ENCODE data around the gene MAGOH. TPM values are rescaled to one million over a fixed set of nuclear protein-coding genes. Genes with fewer than 3 reads are reported as not detected.

MAGOH gene
- total RNA-seq, 1 experiment from 2014 or later, result 77.0 TPM

DNA sequence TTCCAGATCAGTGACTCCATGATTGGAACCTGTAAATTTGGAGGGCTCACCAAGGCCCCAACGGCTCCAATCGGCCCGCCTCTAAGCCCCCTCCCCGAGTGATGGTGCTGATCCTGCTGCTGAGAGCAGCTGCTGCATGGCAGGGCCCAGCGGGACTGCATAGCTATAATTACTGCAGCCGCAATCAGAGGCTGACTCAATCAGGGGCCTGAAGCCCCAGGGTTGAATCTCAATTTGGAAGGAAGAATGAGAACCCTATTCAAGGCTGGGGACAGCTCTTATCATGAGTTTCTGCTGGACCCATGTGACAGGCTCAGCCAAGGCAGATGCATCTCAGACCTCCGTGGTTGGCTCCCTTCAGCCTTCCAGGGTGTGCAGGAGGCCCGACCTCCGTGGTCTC is 42.8 kb upstream of the MAGOH start:
- ChIA-PET CTCF (interaction anchor here (0.6 kb wide), 1 partner anchor 93 kb away, joined by 4 read pairs; no protein-coding TSS in a partner anchor), POLR2A (no interaction called here)
- H3K4me1 ChIP-seq, result no peaks in the 10 kb centered on the region
- TF ChIP-seq, protein P1, sequence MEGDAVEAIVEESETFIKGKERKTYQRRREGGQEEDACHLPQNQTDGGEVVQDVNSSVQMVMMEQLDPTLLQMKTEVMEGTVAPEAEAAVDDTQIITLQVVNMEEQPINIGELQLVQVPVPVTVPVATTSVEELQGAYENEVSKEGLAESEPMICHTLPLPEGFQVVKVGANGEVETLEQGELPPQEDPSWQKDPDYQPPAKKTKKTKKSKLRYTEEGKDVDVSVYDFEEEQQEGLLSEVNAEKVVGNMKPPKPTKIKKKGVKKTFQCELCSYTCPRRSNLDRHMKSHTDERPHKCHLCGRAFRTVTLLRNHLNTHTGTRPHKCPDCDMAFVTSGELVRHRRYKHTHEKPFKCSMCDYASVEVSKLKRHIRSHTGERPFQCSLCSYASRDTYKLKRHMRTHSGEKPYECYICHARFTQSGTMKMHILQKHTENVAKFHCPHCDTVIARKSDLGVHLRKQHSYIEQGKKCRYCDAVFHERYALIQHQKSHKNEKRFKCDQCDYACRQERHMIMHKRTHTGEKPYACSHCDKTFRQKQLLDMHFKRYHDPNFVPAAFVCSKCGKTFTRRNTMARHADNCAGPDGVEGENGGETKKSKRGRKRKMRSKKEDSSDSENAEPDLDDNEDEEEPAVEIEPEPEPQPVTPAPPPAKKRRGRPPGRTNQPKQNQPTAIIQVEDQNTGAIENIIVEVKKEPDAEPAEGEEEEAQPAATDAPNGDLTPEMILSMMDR (IDR thresholded peaks at IDR 0.05; ENCODE audit: insufficient read depth in 1 of 2, low read depth in 1 of 2, low read length in 1 of 2, severe bottlenecking in 1 of 2, unreplicated experiment in 1 of 2), result no peak
- intact Hi-C loops (cut with micrococcal nuclease; ENCODE audit: unreplicated experiment), result no loop called here
- H3K4me3 ChIP-seq (ENCODE audit: low read depth, low read length), result no peak overlapping the region
- no peaks in the 10 kb centered on the region for H3K27me3 Mint-ChIP-seq (ENCODE audit: insufficient read depth, unreplicated experiment)
- DNase-seq, result no peak
- no TSS peak for BruUV-seq (replicated peaks)
- H3K9me3 ChIP-seq, result no peaks in the 10 kb centered on the region
- H3K4me1 Mint-ChIP-seq (ENCODE audit: low read depth, unreplicated experiment), result no peaks in the 10 kb centered on the region
- H3K27ac Mint-ChIP-seq (ENCODE audit: unreplicated experiment), result no peak overlapping the region
- H3K9me3 Mint-ChIP-seq (ENCODE audit: unreplicated experiment), result no peaks in the 10 kb centered on the region
- H3K4me3 Mint-ChIP-seq (ENCODE audit: unreplicated experiment), result no peak overlapping the region
- H3K36me3 ChIP-seq (ENCODE audit: control insufficient read depth, insufficient read depth, low read length), result no peaks in the 10 kb centered on the region
- no peaks in the 10 kb centered on the region for H3K27me3 ChIP-seq (replicated peaks; ENCODE audit: control insufficient read depth, insufficient read depth, low read length)
- peaks cover 6% of the 10 kb centered on the region for H3K36me3 Mint-ChIP-seq (ENCODE audit: insufficient read depth, unreplicated experiment)

DNA sequence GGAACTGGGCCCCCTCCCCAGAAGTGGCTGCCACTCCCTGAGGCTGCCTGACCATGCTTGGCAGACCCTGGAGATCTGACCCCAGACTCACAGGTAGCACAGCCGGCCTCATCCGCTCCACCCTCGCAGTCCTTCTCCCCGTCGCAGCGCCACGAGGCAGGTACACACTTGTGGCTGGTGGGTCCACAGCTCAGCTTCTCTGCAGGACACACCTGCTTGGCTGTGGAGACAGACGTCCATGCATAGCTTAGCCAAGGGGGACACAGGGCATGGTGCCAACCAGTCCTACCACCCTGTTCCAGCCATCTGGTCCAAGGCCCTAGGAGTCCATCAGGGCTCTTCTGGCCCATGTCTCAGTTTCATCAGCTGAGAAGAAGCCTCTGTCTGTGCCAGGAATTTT is 42.2 kb upstream of the MAGOH start:
- CTCF ChIA-PET, result interaction anchor here (0.6 kb wide), 1 partner anchor 62 kb away, joined by 9 read pairs; no protein-coding TSS in a partner anchor
- H3K9me3 Mint-ChIP-seq (ENCODE audit: unreplicated experiment), result no peaks in the 10 kb centered on the region
- H3K36me3 Mint-ChIP-seq (ENCODE audit: insufficient read depth, unreplicated experiment), result peaks cover 6% of the 10 kb centered on the region

DNA sequence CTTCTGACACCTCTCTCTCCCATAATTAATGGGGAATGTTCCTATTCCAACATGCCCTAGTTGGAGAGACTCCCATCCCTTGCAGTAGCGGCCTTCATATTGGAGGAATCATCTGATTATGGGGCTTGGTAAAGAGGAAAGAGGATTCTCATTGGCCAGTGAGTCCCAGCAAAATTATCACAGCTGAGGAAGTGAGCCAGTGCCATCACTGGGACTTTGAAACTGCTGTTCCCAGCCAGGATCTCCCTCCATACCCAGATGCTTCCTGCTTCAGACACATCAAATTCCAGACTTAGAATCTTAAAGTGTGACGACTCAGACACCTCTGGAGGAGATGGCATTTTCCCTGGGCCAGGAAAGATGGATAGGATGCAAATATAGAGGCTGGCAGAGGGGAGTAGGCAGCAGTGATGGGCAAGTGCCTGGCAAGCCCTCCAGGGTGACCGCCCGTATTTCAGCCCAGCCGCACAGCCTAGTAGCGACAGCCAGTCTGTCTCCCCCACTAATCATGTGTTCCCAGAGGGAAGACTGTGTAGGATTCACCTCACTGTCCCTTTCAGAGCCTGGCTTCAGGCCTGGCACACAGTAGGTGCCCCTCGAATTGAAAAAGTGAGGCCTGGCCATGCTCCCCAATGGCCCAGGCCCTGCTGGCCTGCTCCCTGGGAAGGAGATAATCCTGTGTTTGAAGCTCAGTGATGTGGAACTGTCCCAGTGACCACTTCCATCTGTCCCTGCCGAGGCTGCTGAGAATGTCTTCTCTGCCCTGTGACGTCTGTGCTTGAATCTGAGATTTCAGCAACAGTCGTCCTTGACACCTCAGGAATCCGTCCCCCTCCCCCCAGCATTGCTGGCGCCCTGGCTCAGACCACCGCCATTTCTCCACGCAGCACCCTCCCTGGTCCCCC is 41.2 kb upstream of the MAGOH start:
- no peaks in the 10 kb centered on the region for H3K9me3 ChIP-seq
- no peak for DNase-seq
- intact Hi-C loops (cut with micrococcal nuclease; ENCODE audit: unreplicated experiment), result no loop called here
- H3K27ac Mint-ChIP-seq (ENCODE audit: unreplicated experiment), result no peak overlapping the region
- H3K27me3 Mint-ChIP-seq (ENCODE audit: insufficient read depth, unreplicated experiment), result no peaks in the 10 kb centered on the region
- TF ChIP-seq, protein P1 (IDR thresholded peaks at IDR 0.05; ENCODE audit: insufficient read depth in 1 of 2, low read depth in 1 of 2, low read length in 1 of 2, severe bottlenecking in 1 of 2, unreplicated experiment in 1 of 2), result no peak
- peaks cover 2% of the 10 kb centered on the region for H3K4me1 Mint-ChIP-seq (ENCODE audit: low read depth, unreplicated experiment)
- H3K27me3 ChIP-seq (replicated peaks; ENCODE audit: control insufficient read depth, insufficient read depth, low read length), result no peaks in the 10 kb centered on the region
- H3K4me3 ChIP-seq (ENCODE audit: low read depth, low read length), result no peak overlapping the region
- ChIA-PET CTCF (interaction anchor here (0.6 to 2.5 kb wide), 3 partner anchors 63 to 114 kb away, joined by 3 to 22 read pairs (median 9); no protein-coding TSS in a partner anchor), POLR2A (no interaction called here)
- no peak overlapping the region for H3K4me3 Mint-ChIP-seq (ENCODE audit: unreplicated experiment)
- no peaks in the 10 kb centered on the region for H3K36me3 ChIP-seq (ENCODE audit: control insufficient read depth, insufficient read depth, low read length)
- no peaks in the 10 kb centered on the region for H3K9me3 Mint-ChIP-seq (ENCODE audit: unreplicated experiment)
- H3K36me3 Mint-ChIP-seq (ENCODE audit: insufficient read depth, unreplicated experiment), result peaks cover 6% of the 10 kb centered on the region
- H3K4me1 ChIP-seq, result no peaks in the 10 kb centered on the region
- no TSS peak for BruUV-seq (replicated peaks)

More for the DNA sequence above, 42.2 kb upstream of the MAGOH start:
- no peak for DNase-seq
- Mint-ChIP-seq H3K4me1 (ENCODE audit: low read depth, unreplicated experiment) (no peaks in the 10 kb centered on the region), H3K4me3 (ENCODE audit: unreplicated experiment) (no peak overlapping the region), H3K27me3 (ENCODE audit: insufficient read depth, unreplicated experiment) (no peaks in the 10 kb centered on the region), H3K27ac (ENCODE audit: unreplicated experiment) (no peak overlapping the region)
- H3K4me1 ChIP-seq, result no peaks in the 10 kb centered on the region
- BruUV-seq (replicated peaks), result no TSS peak
- TF ChIP-seq, protein P1 (IDR thresholded peaks at IDR 0.05; ENCODE audit: insufficient read depth in 1 of 2, low read depth in 1 of 2, low read length in 1 of 2, severe bottlenecking in 1 of 2, unreplicated experiment in 1 of 2), result no peak
- no peak overlapping the region for H3K4me3 ChIP-seq (ENCODE audit: low read depth, low read length)
- H3K27me3 ChIP-seq (replicated peaks; ENCODE audit: control insufficient read depth, insufficient read depth, low read length), result no peaks in the 10 kb centered on the region
- no peaks in the 10 kb centered on the region for H3K36me3 ChIP-seq (ENCODE audit: control insufficient read depth, insufficient read depth, low read length)
- POLR2A ChIA-PET, result no interaction called here
- intact Hi-C loops (cut with micrococcal nuclease; ENCODE audit: unreplicated experiment), result no loop called here
- H3K9me3 ChIP-seq, result no peaks in the 10 kb centered on the region
